GM19239 (cell line): ENCODE data around the gene ARVCF.

Source experiments
- DNase-seq: peaks from one replicate; pipeline ENCODE4 v3.0.0; 2011; ENCODE audit warnings: low spot score; ENCODE audit not compliant: insufficient read length
- FAIRE-seq: peaks from 2 replicates; lab custom pipeline; 2011; peaks lifted over from hg19 to GRCh38; lab: Jason Lieb, UNC

Gene ARVCF

DNA sequence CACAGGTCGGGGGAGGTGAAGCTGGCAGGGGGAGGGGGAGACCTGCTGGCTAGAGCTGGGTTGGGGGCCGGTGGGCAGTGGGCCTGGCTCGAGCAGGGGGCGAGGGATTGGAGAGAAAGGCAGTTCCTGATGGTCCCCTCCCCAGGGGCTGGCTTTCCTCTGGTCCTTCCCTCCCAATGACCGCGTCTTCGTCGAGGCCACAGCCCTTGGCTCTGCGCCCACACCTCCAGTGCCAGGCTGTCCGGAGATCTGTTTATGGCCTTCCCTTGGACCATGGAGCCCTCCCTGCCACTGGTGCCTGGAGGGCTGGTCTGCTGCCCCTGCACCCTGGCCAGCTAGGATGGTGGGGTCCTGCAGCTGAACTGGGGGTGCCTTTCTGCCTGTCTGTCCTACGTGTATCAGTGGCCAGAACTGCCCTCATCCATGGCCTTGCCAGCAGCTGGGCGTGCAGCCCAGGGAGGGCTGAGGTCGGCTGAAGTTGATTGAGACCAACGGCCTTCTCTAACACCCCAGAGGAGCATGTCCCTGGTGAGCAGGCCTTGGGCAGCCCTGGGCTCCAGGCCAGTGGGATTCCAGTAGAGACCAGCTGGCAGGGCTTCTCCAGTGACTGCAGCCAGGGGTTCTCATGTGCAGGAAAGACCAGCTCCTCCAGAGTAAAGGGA, 16.6 kb upstream of the ARVCF start:
- DNase-seq (no peak), FAIRE-seq (no peak)

DNA sequence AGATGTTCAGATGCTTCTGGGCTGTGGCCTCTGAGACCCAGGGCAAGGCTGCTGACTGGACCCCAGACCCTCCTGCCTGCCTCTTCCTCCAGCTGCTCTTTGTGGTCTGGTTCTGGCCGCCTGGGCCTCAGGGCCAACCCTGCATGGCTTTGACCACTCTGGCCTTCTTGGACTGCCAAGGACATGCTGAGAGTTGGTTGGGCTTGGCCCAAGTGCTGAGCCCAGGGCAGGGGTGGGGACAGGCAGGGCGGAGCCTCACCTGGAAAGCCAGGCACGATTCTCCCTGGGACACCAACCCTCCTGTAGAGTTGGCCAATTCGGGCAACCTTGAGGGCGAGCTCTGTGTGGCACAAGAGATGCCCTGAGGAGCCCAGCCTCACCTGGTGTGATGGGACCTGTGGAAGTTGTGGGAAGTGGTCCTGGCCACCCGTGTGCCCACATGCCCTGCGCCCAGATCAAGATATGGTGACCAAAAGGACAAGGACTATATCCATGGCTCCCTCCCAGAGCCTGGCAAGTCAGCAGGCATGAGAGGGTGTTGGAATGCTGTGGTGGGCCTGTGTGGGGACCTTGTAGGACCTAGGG, 15.9 kb upstream of the ARVCF start:
- FAIRE-seq, result no peak
- no peak for DNase-seq

DNA sequence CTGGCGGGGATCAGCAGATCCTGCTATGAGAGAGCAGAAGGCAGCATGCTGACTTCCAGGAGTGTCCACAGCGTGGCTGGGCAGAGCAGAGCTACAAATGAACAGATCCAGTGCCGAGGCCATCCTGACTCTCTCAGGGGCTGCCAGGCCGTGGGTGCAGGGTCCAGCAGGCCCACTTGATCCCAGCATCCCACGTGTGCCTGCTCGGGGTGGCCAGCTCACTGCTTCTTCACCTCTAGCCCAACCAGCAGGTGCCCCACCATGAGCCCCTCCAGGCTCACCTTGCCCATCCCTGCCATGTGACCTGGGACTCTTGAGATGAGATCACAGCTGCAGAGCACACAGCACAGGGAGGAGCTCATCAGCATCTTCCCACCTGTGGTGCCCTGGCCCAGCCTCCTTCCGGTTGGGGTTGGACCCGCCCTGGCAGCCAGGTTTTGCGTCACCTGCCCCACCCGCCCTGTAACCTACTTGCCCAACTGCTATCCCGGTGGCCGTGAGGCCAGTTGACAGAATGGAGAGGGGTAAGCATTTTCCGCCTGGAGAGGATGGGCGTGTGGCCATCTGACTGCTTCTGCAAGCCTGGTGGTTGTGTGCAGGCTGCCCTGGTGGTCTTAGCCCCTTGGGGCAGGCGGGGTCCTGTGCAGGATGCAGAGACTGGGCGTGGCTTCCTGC, 15.2 kb upstream of the ARVCF start:
- DNase-seq (no peak), FAIRE-seq (no peak)

DNA sequence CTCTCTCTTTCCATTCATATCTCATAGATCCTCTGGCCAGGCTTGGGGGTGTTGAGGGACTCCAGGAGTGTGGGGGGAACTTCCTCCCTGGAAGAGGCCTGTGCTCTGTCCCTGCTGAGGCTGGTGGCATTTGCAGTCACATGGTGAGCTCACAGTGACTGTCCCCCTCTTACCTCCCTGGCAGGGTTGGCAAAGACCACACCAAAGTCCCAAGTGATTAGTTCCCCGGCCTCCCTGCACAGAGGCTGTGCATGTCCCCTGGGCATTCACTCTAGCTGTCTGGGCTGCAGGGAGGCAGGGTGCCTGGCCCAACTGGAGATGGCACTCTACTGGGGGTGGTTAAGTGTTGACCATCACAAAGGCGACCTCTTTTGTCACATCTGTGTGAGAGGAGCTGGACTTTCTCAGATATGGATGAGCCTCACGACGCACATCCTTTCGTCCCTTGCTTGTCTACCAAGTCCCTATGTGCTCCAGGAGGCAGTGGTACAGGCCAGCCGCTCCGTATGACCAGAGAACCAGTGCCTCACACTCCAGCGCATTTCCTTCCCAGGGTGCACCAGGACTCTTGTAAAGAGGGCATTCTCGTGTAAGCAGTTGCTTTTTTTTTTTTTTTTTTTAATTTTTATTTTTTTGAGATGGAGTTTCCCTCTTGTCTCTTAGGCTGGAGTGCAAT, 13.1 kb upstream of the ARVCF start:
- FAIRE-seq, result no peak
- no peak for DNase-seq

DNA sequence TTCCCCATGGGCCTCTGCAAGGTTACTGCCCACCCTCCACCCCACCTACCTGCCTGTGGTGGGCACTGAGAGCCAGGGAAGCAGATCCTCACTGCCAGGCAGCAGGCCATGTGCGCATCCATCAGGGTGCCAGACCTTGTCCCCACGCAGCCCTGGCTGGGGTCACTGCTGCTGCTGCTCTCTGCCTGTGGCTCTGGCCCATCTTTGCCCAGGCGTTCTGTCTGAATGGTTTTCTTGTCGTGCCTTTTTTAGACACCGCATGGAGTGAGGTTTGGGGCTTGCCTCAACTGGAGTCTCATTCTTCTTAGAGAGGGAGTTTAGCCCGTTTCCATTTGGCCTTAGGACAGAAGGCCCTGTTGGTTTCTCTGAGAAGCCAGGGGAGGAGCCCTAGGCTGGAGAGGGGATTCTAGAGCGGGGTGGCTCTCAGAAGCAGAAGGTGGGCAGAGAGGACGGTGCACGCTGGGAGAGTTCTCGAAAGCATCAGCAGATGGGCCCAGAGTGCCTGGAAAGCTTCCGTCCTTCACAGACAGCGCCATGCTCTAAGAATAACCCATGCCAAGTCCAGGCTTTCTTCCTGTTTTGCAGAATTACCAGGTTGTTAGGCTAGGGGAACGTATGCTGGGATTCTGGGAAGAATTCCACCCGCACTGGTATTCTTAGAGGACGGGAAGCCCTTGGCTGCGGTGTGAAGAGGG, 12.4 kb upstream of the ARVCF start:
- no peak for FAIRE-seq

DNA sequence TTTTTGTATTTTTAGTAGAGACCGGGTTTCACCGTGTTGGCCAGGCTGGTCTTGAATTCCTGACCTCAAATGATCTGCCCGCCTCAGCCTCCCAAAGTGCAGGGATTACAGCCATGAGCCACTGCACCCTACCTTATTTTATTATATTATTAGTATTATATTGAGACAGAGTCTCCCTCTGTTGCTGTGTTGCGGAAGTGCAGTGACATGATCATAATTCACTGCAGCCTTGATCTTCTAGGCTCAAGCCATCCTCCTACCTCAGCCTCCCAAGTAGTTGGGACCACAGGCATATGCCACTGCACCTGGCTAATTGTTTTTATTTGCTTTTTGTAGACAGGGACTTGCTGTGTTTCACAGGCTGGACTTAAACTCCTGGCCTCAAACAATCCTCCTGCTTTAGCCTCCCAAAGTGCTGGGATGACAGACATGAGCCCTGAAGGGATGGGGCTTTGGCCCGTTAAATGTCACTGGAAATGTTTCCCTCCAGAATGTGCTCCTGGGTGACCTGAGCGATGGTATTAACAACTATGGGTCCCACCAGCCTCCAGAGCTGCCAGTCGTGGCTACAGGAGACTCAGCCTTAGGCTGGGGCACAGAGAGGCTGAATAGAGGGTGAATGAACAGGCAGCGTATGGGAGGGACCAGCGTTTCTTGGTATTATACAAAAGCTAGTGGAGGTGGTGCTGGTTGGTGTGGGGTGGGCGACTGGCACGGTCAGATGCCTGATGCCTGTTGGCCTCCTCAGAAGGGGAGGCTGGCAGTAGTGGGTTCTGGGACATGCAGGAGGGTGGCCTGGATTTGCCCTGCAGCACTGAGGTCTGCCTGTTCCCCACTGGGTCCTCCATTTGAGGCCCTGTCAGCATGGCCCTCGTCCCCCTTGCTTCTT, 11.6 kb upstream of the ARVCF start:
- FAIRE-seq, result no peak
- DNase-seq, result no peak

More for the DNA sequence above, 12.4 kb upstream of the ARVCF start:
- no peak for DNase-seq

DNA sequence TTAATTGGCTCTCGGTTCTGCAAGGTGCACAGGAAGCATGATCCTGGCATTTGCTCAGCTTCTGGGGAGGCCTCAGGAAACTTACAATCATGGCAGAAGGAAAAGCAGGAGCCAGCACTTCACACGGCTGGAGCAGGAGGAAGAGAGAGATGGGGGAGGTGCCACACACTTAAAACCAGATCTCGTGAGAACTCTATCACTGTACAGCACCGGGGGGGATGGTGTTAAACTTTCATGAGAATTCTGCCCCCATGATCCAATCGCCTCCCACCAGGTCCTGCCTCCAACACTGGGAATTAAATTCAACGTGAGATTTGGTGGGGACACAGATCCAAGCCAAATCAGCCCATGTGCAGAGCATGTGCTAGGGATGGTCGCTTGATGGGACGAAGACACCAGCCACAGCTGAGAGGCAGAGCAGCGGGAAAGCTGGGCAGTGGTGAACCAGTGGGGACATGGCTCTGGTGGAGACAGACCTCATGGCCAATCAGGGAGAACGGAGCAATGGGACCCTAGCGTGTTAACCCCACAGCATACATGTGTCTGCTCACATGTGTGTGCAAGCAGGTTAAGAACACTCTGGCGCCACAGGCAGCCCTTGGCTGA, 10.5 kb upstream of the ARVCF start:
- no peak for FAIRE-seq

DNA sequence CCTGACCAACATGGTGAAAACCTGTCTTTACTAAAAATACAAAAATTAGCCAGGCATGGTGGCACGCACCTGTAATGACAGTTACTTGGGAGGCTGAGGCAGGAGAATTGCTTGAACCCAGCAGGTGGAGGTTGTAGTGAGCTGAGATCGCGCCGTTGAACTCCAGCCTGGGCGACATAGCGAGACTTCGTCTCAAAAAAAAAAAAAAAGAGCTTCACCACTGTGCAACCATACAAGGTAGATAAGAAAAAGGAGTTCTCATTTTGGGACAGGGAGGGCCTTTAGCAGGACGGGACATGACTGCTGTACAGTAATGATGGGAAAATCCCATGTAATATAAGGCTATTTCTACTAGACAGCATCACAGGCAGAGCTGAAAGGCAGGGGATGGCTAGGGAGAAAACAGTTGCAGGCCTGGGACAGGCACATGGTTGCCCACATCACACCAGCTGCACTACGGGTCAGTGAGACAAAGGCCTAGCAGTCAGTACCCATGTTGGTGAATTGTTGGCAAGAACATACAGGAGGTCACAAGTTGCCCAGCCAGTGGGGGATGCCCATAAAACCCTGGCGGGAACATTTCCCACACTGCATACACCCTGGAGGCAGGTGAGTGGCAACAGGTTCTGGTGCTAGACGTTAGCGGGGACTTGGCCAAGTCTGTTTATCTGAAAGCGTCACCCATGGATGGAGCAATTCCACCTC, 9.7 kb upstream of the ARVCF start:
- DNase-seq (no peak), FAIRE-seq (no peak)

More for the DNA sequence above, 10.5 kb upstream of the ARVCF start:
- DNase-seq, result no peak

DNA sequence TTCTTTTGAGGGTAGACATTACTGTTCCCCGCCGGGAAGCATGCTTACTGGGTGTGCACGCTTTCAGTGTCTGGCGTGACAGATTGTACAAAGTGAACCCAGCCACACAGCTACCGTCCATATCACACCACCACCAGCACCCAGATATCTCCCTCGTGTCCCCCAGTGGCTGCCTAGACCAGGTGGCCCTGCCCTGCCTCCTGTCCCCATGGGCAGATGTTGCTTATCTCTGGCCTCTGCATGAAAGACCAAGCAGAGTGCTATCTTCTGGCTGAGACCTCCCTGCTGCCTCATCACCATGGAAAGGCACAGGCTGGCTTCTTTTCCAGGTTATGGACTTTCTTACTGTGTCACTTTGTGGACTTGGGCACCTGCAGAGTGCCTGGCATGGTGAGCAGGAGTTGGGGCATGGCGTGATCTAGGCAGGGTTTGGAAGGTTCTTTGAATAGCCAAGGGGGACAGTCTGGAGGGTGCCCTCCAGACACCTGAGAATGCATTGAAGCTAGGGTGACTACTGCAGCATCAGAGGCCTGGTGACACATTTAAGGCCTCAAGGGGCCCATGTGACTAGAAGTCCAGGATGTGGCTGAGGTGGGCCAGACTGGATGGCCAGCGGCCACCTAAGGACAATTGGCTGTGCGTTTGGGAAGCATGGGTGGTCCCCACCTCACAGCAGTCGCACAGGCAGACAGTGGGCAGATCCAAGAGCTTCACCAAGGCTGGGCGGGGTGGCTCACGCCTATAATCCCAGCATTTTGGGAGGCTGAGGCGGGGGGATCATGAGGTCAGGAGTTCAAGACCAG, 9.0 kb upstream of the ARVCF start:
- FAIRE-seq (no peak), DNase-seq (no peak)

DNA sequence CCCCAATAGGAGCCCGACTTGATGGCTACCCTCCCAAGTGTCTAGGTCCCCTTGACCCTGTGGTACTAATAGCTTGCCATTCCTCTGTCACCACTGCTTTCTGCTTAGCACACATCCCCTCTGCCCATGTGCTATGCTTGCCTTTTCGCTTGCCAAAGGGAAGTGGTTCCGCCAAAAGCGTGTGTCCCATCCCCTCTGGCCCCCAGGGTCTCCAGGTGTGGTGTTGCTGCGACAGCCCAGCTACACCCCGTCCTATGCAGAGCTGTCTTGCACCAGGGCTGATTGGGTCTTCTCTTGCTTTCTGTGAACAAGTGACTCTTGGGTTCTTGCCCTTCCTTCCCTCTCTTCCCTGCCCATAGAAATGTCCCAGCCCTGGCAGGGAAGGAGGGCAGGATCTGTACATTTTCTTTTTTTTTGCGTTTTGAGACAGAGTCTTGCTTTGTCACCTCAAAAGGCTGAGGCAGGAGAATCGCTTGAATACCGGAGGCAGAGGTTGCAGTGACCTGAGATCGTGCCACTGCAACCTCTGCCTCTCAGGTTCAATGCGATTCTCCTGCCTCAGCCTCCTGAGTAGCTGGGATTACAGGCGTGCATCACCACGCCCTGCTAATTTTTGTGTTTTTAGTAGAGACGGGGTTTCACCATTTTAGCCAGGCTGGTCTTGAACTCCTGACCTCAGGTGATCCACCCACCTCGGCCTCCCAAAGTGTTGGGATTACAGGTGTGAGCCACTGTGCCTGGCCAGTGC, 8.2 kb upstream of the ARVCF start:
- DNase-seq (no peak), FAIRE-seq (no peak)

DNA sequence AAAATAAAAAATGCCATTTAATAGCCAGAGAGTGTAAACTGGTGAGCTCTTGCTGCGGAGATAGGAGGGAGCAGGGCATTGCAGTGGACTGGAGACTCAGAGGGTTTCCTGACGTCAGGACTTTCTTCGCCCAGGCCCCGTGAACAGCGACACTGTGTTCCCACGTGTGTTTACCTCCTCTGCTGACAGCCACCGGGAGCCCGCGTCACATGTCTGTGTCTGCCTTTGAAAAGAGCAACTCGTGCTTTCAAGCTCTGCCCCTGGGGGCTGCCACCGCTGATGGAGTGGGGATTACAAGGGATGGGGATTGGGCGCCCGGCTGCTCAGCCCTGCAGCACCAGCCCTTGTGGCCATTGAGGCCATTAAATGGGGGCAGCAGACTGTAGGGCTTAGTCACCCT, 7.6 kb upstream of the ARVCF start:
- DNase-seq (no peak), FAIRE-seq (no peak)

DNA sequence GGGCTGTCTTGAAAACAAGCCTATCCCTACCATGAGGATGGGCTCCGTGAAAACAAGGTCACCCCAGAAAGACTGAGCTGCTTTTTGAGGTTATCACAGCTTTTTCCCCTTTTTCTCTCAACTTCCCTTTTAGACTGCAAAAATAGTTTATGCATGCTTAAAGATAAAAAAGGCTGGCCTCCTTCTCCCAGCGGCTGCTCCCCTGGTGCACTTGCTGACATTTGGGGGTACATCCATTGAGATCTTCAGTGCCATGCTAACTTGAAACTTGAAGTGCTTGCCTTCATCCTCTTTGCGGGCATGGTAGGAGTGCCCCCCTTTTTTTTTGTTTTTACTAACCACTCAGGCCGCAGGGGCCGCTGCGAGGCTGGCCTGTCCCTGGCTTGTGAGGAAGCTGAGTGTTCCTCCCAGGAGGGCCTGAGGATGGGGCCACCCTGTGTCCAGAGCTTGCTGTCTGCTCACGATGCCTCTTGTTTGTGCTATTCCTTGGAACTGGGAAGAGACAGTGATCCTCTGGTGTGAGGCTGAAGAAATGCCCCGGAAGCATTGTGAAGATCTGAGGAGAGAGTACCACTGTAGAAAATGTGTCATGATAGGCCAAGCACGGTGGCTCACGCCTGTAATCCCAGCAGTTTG, 6.5 kb upstream of the ARVCF start:
- no peak for DNase-seq
- FAIRE-seq, result no peak

DNA sequence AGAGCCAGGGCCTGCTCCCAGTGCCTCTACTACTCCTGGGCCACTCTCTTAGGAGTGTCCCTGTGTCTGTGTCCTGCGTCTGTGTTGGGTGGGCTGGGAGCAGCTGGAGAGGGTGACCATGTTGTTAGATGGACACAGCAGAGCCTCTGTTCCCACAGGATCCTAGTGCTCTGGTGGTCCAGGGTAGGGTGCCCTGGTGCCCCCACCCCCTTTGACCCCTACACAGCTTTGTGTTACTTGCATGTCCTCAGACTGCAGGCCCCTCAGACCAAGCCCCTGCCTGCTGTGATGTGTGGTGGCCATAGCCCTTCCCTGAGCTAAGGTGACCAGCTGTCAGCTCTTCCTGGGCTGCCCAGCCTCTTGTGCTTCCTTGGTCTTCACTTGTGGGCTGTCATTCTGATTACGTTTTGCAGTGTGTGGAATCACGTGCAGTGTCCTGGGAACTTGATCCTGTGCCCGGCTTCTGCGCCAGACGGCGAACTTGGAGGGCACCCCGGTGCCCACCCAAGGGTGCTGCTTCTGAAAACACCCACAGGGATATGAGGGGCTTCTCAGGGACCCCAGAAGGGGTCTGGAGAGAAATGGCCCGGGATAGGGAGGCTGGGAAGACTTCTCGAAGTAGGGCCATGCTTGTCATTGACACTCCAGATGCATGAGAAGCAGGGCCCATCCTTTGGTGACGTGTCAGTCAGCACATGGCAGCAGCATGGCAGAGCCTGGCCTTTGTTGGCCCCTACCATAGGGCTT, 5.8 kb upstream of the ARVCF start:
- no peak for DNase-seq

DNA sequence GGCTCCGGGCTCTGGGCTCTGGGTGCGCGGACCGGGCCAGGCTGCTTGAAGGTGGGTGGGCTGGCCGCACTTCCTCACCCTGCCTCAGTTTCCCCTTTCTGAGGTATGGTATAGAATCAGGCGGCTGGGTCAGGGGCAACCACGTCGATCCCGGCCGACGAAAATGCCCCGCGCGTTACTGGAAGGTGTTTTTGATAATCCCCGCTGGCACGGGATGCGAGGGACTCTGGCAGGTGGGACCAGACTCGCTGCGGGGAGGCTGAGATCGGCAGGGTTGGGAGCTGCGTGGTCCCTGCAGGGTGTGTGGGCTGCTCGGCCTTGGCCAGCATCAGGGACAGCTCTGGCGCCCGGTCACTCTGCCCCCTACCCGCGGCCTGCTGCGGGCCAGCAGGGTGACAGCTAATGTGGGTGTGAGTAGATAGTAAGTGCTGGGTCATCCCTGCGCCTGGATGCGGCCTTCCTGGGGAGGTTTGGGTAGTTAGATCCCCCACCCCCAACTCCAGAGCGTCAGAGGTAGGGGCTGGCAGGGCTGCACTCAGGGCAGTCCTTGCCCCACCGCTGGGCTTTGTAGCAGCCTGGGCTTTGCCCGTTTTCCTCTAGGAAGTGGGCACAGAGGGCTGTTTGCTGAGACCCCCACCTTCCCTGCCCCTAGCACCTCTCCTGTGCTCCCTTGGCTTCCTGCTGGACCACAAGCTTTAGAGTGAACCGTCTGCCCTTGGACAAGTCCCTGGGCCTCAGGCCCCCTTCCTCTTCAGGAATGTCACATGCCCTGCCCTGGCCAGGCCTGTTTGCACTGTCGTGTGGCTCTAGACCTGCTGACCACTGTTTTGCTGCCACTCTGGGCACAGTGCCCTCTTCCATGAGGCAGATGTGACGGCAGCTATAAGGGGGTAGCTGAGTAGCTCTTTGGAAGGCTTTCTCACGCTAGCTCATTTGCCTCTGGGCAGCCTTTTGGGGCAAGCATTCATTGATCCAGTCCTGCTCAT, 4.9 kb upstream of the ARVCF start:
- no peak for DNase-seq
- FAIRE-seq, result peak; percentile 58

More for the DNA sequence above, 5.8 kb upstream of the ARVCF start:
- FAIRE-seq, result no peak
